CD4-positive, alpha-beta T cell (primary cell): Measurements from ENCODE around the gene CEP68. TPM values are rescaled to one million over a fixed set of nuclear protein-coding genes. Genes with fewer than 3 reads are reported as not detected.

Experiments used
- ATAC-seq: fragments of 200-7000 bp; cut with Tn5 transposase; one replicate; pipeline ENCODE4 v1.10.0; 2022; ENCODE audit warnings: mild to moderate bottlenecking; ENCODE audit not compliant: poor library complexity
- CTCF ChIA-PET: fragments of 350-600 bp; sonication (Branson Sonifier 250); formaldehyde crosslinking; loops from one replicate; lab custom pipeline; 2021; ENCODE audit warnings: antibody characterized with exemption, inconsistent platforms; lab: Charles Lee
- POLR2A ChIA-PET: fragments of 350-600 bp; sonication (Branson Sonifier 250); formaldehyde crosslinking; loops from one replicate; lab custom pipeline; 2021; ENCODE audit warnings: antibody characterized with exemption, inconsistent platforms; lab: Charles Lee
- DNase-seq, 14 experiments: peaks; one replicate each; pipeline ENCODE4 v3.0.0-alpha.2; 2013 to 2020; ENCODE audit warnings: mixed read lengths in 2 of 14
- H3K27ac ChIP-seq, 2 donors: one replicate each; pipeline versions ENCODE4 v1.5.1 to v1.7.0; 2013; ENCODE audit warnings: low read length in 2 of 2, low read depth in 1 of 2, mild to moderate bottlenecking in 1 of 2
- H3K27me3 ChIP-seq, 2 experiments: 1 replicate in 1 of 2; 2 replicates in 1 of 2; pipeline versions ENCODE4 v1.6.1 to v1.7.0; 2013; ENCODE audit warnings: low read length in 2 of 2, control low read depth in 1 of 2, mild to moderate bottlenecking in 1 of 2, moderate library complexity in 1 of 2; ENCODE audit not compliant: insufficient read depth in 2 of 2, control insufficient read depth in 1 of 2
- H3K36me3 ChIP-seq: one replicate; pipeline ENCODE4 v1.6.1; 2013; ENCODE audit warnings: low read length, control low read depth; ENCODE audit not compliant: insufficient read depth
- H3K4me1 ChIP-seq: one replicate; pipeline ENCODE4 v1.6.1; 2013; ENCODE audit warnings: low read length, control low read depth; ENCODE audit not compliant: insufficient read depth
- H3K4me3 ChIP-seq: one replicate; pipeline ENCODE4 v1.5.1; 2013; ENCODE audit warnings: mild to moderate bottlenecking, low read length, moderate library complexity
- H3K9me3 ChIP-seq, 2 experiments: 1 replicate in 1 of 2; 2 replicates in 1 of 2; pipeline versions ENCODE4 v1.6.1 to v1.7.0; 2013; ENCODE audit warnings: low read length in 2 of 2, mild to moderate bottlenecking in 2 of 2, control low read depth in 1 of 2, moderate library complexity in 1 of 2; ENCODE audit not compliant: control insufficient read depth in 1 of 2, insufficient read depth in 1 of 2
- H3K27ac Mint-ChIP-seq: one replicate; pipeline ENCODE4 v1.8.0; 2020; ENCODE audit warnings: mixed read lengths
- H3K27me3 Mint-ChIP-seq: one replicate; pipeline ENCODE4 v1.8.0; 2021; ENCODE audit warnings: mixed read lengths
- H3K36me3 Mint-ChIP-seq: one replicate; pipeline ENCODE4 v1.8.0; 2021; ENCODE audit warnings: low read depth, mixed read lengths
- H3K4me1 Mint-ChIP-seq: one replicate; pipeline ENCODE4 v1.8.0; 2021; ENCODE audit warnings: low read depth, mixed read lengths
- H3K4me3 Mint-ChIP-seq: one replicate; pipeline ENCODE4 v1.8.0; 2020; ENCODE audit warnings: mild to moderate bottlenecking, mixed read lengths
- H3K9me3 Mint-ChIP-seq: one replicate; pipeline ENCODE4 v1.8.0; 2020; ENCODE audit warnings: mixed read lengths
- CTCF ChIP-seq: fragments of 200-600 bp; IDR thresholded peaks from one replicate; pipeline ENCODE4 v1.8.0; 2022; ENCODE audit warnings: antibody characterized with exemption, mild to moderate bottlenecking
- intact Hi-C, 2 experiments: fragments of 100-400 bp; cut with DNase I in 1 of 2; cut with micrococcal nuclease in 1 of 2; formaldehyde crosslinking; loops; one replicate each; pipeline versions ENCODE4 v1.15.1 to v1.9.0; 2023 to 2025; cut with DNase I, micrococcal nuclease
- total RNA-seq, 174 experiments: library from RNA in 2 of 174; stranded (reverse) in 2 of 174; gene quantifications; one replicate each; pipeline ENCODE4 v1.2.3 and lab custom pipeline; 2021 to 2026

Gene CEP68
- total RNA-seq, 2 experiments from 2014 or later: 19.4 to 20.1 TPM

GRCh38 chr2:65055422-65056214 is 598 bp upstream of the CEP68 start:
- Mint-ChIP-seq H3K4me3 (peak overlapping the region; percentile 98), H3K4me1 (peaks cover 65% of the 10 kb centered on the region), H3K27me3 (no peaks in the 10 kb centered on the region), H3K27ac (peak overlapping the region; percentile 96), H3K36me3 (peaks cover 14% of the 10 kb centered on the region), H3K9me3 (no peaks in the 10 kb centered on the region)
- DNase-seq: peak in 12 of 14 experiments; percentile 37 to 85 (median 62)
- peaks cover 61% of the 10 kb centered on the region for H3K4me1 ChIP-seq
- H3K27me3 ChIP-seq: no peaks in the 10 kb centered on the region
- H3K4me3 ChIP-seq: peak overlapping the region; percentile 87
- ATAC-seq: peak; percentile 32
- no peak for TF ChIP-seq CTCF
- no peaks in the 10 kb centered on the region for H3K36me3 ChIP-seq
- no peaks in the 10 kb centered on the region for H3K9me3 ChIP-seq
- intact Hi-C loops: loop anchor here (1.0 to 10.0 kb wide), 7 partner anchors 66 to 1213 kb away; partner anchors contain the start of genes ACTR2 (in 2 of the 2), AFTPH (in 1 of the 2), PELI1 (in 1 of the 2) and RAB1A (in 1 of the 2)
- POLR2A ChIA-PET: interaction anchor here (0.5 to 4.3 kb wide), 31 partner anchors 8 to 1467 kb away, joined by 3 to 119 read pairs (median 6); partner anchors contain the start of genes ACTR2, AFTPH, MDH1 and RAB1A
- CTCF ChIA-PET: interaction anchor here (0.8 to 3.7 kb wide), 6 partner anchors 9 to 138 kb away, joined by 3 to 20 read pairs (median 4); partner anchors contain the start of gene RAB1A
- peak overlapping the region; percentile 45 to 66 for H3K27ac ChIP-seq

- Mint-ChIP-seq H3K4me3 (peak overlapping the region; percentile 92), H3K4me1 (peaks cover 75% of the 10 kb centered on the region), H3K27ac (peak overlapping the region; percentile 85), H3K9me3 (no peaks in the 10 kb centered on the region), H3K27me3 (no peaks in the 10 kb centered on the region), H3K36me3 (peaks cover 14% of the 10 kb centered on the region)
- peak overlapping the region; percentile 87 for H3K4me3 ChIP-seq
- H3K27ac ChIP-seq: peak overlapping the region; percentile 3 to 66
- H3K4me1 ChIP-seq: peaks cover 71% of the 10 kb centered on the region
- no peaks in the 10 kb centered on the region for H3K9me3 ChIP-seq
- TF ChIP-seq CTCF: no peak
- H3K36me3 ChIP-seq: no peaks in the 10 kb centered on the region
- ChIA-PET POLR2A (interaction anchor here (1.0 to 4.3 kb wide), 18 partner anchors 9 to 1469 kb away, joined by 3 to 119 read pairs (median 12); partner anchors contain the start of genes ACTR2, AFTPH, MDH1 and RAB1A), CTCF (interaction anchor here (1.2 to 3.7 kb wide), 3 partner anchors 8 to 139 kb away, joined by 6 to 20 read pairs (median 15); partner anchors contain the start of gene RAB1A)
- intact Hi-C loops: loop anchor here (2.0 to 10.0 kb wide), 6 partner anchors 74 to 1215 kb away; partner anchors contain the start of genes ACTR2 (in 2 of the 2), AFTPH (in 1 of the 2), PELI1 (in 1 of the 2) and RAB1A (in 1 of the 2)
- ATAC-seq: no peak
- no peak for DNase-seq
- no peaks in the 10 kb centered on the region for H3K27me3 ChIP-seq
These were observed 799 bp downstream of the CEP68 start for GRCh38 chr2:65057054-65057375.

- Histone ChIP-seq H3K36me3 (no peaks in the 10 kb centered on the region), H3K9me3 (no peaks in the 10 kb centered on the region), H3K4me1 (peaks cover 69% of the 10 kb centered on the region), H3K4me3 (peak overlapping the region; percentile 87), H3K27ac (peak overlapping the region; percentile 3 to 66), H3K27me3 (no peaks in the 10 kb centered on the region)
- Mint-ChIP-seq H3K27me3 (no peaks in the 10 kb centered on the region), H3K27ac (peak overlapping the region; percentile 85), H3K36me3 (peaks cover 14% of the 10 kb centered on the region), H3K9me3 (no peaks in the 10 kb centered on the region), H3K4me1 (peaks cover 75% of the 10 kb centered on the region), H3K4me3 (peak overlapping the region; percentile 92)
- CTCF ChIA-PET: interaction anchor here (1.2 to 3.7 kb wide), 3 partner anchors 7 to 140 kb away, joined by 6 to 20 read pairs (median 15); partner anchors contain the start of gene RAB1A
- intact Hi-C loops: loop anchor here (2.0 to 10.0 kb wide), 7 partner anchors 71 to 1215 kb away; partner anchors contain the start of genes ACTR2 (in 2 of the 2), AFTPH (in 1 of the 2), PELI1 (in 1 of the 2) and RAB1A (in 1 of the 2)
- ATAC-seq (peak; percentile 60), DNase-seq (peak in 13 of 14 experiments; percentile 16 to 90 (median 49))
- TF ChIP-seq CTCF: no peak
- POLR2A ChIA-PET: interaction anchor here (1.0 to 4.3 kb wide), 16 partner anchors 9 to 1469 kb away, joined by 3 to 119 read pairs (median 14); partner anchors contain the start of genes ACTR2, AFTPH, MDH1 and RAB1A
These were observed 1.3 kb downstream of the CEP68 start for GRCh38 chr2:65057391-65058052.
